ENCODE data around the gene AP2A2. TPM values are rescaled to one million over a fixed set of nuclear protein-coding genes. Genes with fewer than 3 reads are reported as not detected.

AP2A2 gene
- total RNA-seq, 1 donor from 2014 or later: 228 TPM

- TF ChIP-seq, protein P1, sequence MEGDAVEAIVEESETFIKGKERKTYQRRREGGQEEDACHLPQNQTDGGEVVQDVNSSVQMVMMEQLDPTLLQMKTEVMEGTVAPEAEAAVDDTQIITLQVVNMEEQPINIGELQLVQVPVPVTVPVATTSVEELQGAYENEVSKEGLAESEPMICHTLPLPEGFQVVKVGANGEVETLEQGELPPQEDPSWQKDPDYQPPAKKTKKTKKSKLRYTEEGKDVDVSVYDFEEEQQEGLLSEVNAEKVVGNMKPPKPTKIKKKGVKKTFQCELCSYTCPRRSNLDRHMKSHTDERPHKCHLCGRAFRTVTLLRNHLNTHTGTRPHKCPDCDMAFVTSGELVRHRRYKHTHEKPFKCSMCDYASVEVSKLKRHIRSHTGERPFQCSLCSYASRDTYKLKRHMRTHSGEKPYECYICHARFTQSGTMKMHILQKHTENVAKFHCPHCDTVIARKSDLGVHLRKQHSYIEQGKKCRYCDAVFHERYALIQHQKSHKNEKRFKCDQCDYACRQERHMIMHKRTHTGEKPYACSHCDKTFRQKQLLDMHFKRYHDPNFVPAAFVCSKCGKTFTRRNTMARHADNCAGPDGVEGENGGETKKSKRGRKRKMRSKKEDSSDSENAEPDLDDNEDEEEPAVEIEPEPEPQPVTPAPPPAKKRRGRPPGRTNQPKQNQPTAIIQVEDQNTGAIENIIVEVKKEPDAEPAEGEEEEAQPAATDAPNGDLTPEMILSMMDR (IDR thresholded peaks at IDR 0.05; ENCODE audit: partially characterized antibody, unreplicated experiment): no peak
- H3K9me3 Mint-ChIP-seq (ENCODE audit: unreplicated experiment): peaks cover 11% of the 10 kb centered on the region
- peaks cover 7% of the 10 kb centered on the region for H3K36me3 Mint-ChIP-seq (ENCODE audit: unreplicated experiment)
Observed at GRCh38 chr11:889257-889656, 36.4 kb upstream of the AP2A2 start.

DNA sequence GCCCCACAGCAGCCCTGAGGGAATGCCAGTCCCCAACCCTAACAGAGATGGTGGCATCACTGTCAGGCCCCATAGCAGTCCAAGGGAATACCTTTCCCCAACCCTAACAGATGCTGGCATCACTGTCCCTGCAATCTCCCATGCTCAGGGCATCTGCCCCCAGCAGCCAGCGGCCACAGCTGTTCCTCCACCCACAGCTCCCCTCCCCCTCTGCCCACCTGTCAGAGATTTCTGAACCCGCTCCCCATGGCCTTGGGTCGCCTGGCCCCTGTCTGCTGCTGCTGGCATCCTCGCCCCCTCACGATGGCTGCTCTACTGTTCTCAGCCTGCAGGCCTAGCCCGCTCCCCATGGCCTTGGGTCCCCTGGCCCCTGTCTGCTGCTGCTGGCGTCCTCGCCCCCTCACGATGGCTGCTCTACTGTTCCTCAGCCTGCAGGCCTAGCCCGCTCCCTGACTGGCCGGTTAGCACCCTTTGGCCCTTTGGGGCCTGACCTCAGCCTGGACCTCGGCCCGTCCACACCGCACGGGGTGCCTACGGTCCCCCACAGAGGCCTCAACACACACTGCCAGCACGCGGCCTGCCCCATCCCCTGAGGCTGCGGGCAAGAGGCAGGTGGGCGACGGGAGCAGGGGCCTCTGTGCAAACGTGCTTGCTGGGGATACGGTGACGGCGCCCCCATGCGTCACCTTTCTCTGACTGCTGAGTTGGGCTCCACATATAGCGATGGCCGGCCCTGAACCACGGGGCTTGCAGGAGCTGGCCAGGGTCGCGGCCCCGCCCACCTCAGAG, 35.8 kb upstream of the AP2A2 start:
- DNase-seq: no peak
- H3K36me3 Mint-ChIP-seq (ENCODE audit: unreplicated experiment): peaks cover 7% of the 10 kb centered on the region
- H3K4me3 Mint-ChIP-seq (ENCODE audit: unreplicated experiment): peak overlapping the region; percentile 68
- H3K27ac Mint-ChIP-seq (ENCODE audit: unreplicated experiment): peak overlapping the region; percentile 94
- peaks cover 23% of the 10 kb centered on the region for H3K27me3 Mint-ChIP-seq (ENCODE audit: unreplicated experiment)
- peaks cover 11% of the 10 kb centered on the region for H3K9me3 Mint-ChIP-seq (ENCODE audit: unreplicated experiment)
- peaks cover 12% of the 10 kb centered on the region for H3K4me1 Mint-ChIP-seq (ENCODE audit: low read depth, unreplicated experiment)
- TF ChIP-seq, protein P1 (IDR thresholded peaks at IDR 0.05; ENCODE audit: partially characterized antibody, unreplicated experiment): no peak

More at GRCh38 chr11:889257-889656, 36.4 kb upstream of the AP2A2 start:
- H3K27ac Mint-ChIP-seq (ENCODE audit: unreplicated experiment): peak overlapping the region; percentile 94
- peaks cover 12% of the 10 kb centered on the region for H3K4me1 Mint-ChIP-seq (ENCODE audit: low read depth, unreplicated experiment)
- peak; percentile 69 for DNase-seq
- peaks cover 22% of the 10 kb centered on the region for H3K27me3 Mint-ChIP-seq (ENCODE audit: unreplicated experiment)
- peak overlapping the region; percentile 68 for H3K4me3 Mint-ChIP-seq (ENCODE audit: unreplicated experiment)

GRCh38 chr11:890794-891540, 34.7 kb upstream of the AP2A2 start:
- Mint-ChIP-seq H3K4me3 (ENCODE audit: unreplicated experiment) (peak overlapping the region; percentile 30), H3K27me3 (ENCODE audit: unreplicated experiment) (peaks cover 19% of the 10 kb centered on the region), H3K36me3 (ENCODE audit: unreplicated experiment) (peaks cover 7% of the 10 kb centered on the region), H3K4me1 (ENCODE audit: low read depth, unreplicated experiment) (peaks cover 12% of the 10 kb centered on the region), H3K27ac (ENCODE audit: unreplicated experiment) (peak overlapping the region; percentile 72), H3K9me3 (ENCODE audit: unreplicated experiment) (peaks cover 7% of the 10 kb centered on the region)
- TF ChIP-seq, protein P1 (IDR thresholded peaks at IDR 0.05; ENCODE audit: partially characterized antibody, unreplicated experiment): no peak
- DNase-seq: no peak

DNA sequence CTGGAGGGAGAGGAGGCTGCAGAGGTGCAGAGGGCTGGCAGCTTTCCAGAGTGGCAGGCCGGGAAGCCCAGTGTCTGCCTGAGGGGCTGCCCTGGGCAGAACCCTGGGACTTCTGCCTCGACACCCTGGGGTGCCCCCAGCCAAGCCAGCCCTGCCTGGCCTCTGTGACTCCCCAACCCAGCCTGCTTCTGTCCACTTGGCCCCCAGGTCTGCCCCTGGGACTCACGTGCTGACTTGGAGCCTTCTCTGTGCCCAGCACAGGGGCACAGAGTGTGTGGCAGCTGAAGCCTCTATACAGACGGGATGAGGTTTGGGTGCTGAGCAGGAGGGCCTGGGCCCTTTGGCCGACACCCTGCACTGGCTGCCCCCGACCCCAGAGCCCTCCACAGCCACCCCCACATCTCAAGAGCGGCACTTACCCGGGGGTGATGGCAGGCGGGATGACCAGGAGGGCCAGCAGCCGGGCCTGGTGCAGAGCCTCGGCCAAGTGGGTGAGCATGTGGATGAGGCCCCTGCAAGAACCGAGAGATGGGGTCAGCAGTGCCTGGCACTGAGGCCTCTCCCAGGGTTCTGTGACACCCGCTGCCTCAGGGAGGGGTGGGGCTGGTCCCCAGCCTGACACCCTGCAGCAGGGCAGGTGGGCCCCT, 32.5 kb upstream of the AP2A2 start:
- peaks cover 4% of the 10 kb centered on the region for H3K9me3 Mint-ChIP-seq (ENCODE audit: unreplicated experiment)
- no peak overlapping the region for H3K4me3 Mint-ChIP-seq (ENCODE audit: unreplicated experiment)
- no peak for DNase-seq
- H3K27ac Mint-ChIP-seq (ENCODE audit: unreplicated experiment): no peak overlapping the region
- TF ChIP-seq, protein P1 (IDR thresholded peaks at IDR 0.05; ENCODE audit: partially characterized antibody, unreplicated experiment): no peak
- H3K27me3 Mint-ChIP-seq (ENCODE audit: unreplicated experiment): peaks cover 15% of the 10 kb centered on the region
- H3K36me3 Mint-ChIP-seq (ENCODE audit: unreplicated experiment): no peaks in the 10 kb centered on the region
- peaks cover 12% of the 10 kb centered on the region for H3K4me1 Mint-ChIP-seq (ENCODE audit: low read depth, unreplicated experiment)

All from glutamatergic neuron (in vitro differentiated cells).